IMR-90 (cell line): ENCODE data around the gene DPH7. TPM values are rescaled to one million over a fixed set of nuclear protein-coding genes. Genes with fewer than 3 reads are reported as not detected.
"Not testable (repeated sequence)": the region's sequence is repeated elsewhere in the genome, so short reads cannot be mapped to it uniquely, and the experiment has no call there.

ENCODE experiments used
- ATAC-seq: fragments of 200-7000 bp; cut with Tn5 transposase; 2 replicates; pipeline ENCODE4 v1.9.1; 2020; ENCODE audit warnings: low read depth, mild to moderate bottlenecking, moderate library complexity
- BruUV-seq: library from RNA; stranded (reverse); fragments of 400-500 nt; replicated peaks from 2 replicates; lab custom pipeline; 2021; lab: Mats Ljungman, UMichigan
- CTCF ChIA-PET: fragments of 300-600 bp; formaldehyde crosslinking; extraction: SDS; loops from one replicate; lab custom pipeline; 2021; ENCODE audit warnings: antibody characterized with exemption; lab: Yijun Ruan, JAX
- POLR2A ChIA-PET: fragments of 300-600 bp; sonication (Branson Sonifier 250); formaldehyde crosslinking; loops from one replicate; lab custom pipeline; 2022; ENCODE audit warnings: antibody characterized with exemption; ENCODE audit not compliant: unreplicated experiment; lab: Charles Lee
- DNase-seq: peaks from one replicate; pipeline ENCODE4 v3.0.0; 2013
- H2AFZ ChIP-seq: replicated peaks from 2 replicates; pipeline ENCODE3; 2013; ENCODE audit warnings: low read length, mild to moderate bottlenecking; ENCODE audit not compliant: poor library complexity
- H2AK5ac ChIP-seq: 2 replicates; pipeline ENCODE4 v1.6.1; 2013; ENCODE audit warnings: low read depth, low read length, inconsistent platforms
- H2AK9ac ChIP-seq: replicated peaks from 2 replicates; pipeline ENCODE3; 2013; ENCODE audit warnings: mild to moderate bottlenecking, low read depth, low read length, moderate library complexity; ENCODE audit not compliant: poor library complexity
- H2BK120ac ChIP-seq: 2 replicates; pipeline ENCODE4 v1.6.1; 2013; ENCODE audit warnings: low read depth, low read length, inconsistent platforms
- H2BK15ac ChIP-seq: 3 replicates; pipeline ENCODE4 v1.6.1; 2013; ENCODE audit warnings: low read depth, low read length, inconsistent platforms
- H2BK20ac ChIP-seq: 2 replicates; pipeline ENCODE4 v1.6.1; 2013; ENCODE audit warnings: low read depth, mild to moderate bottlenecking, inconsistent platforms, low read length, moderate library complexity
- H2BK5ac ChIP-seq: 2 replicates; pipeline ENCODE4 v1.6.1; 2013; ENCODE audit warnings: mild to moderate bottlenecking, low read depth, low read length, inconsistent platforms; ENCODE audit not compliant: poor library complexity, severe bottlenecking
- H3K14ac ChIP-seq: replicated peaks from 2 replicates; pipeline ENCODE4 v1.6.1; 2013; ENCODE audit warnings: low read depth, low read length, inconsistent platforms
- H3K18ac ChIP-seq: 2 replicates; pipeline ENCODE4 v1.6.1; 2013; ENCODE audit warnings: low read depth, low read length, control low read depth
- H3K23ac ChIP-seq: 2 replicates; pipeline ENCODE4 v1.6.1; 2013; ENCODE audit warnings: low read depth, low read length, inconsistent platforms
- H3K27ac ChIP-seq: 2 replicates; pipeline ENCODE4 v1.5.1; 2013; ENCODE audit warnings: mild to moderate bottlenecking, control low read depth, low read length; ENCODE audit not compliant: insufficient read depth
- H3K27me3 ChIP-seq: 2 replicates; pipeline ENCODE4 v1.6.1; 2013; ENCODE audit warnings: low read length; ENCODE audit not compliant: control insufficient read depth, insufficient read depth
- H3K36me3 ChIP-seq: 2 replicates; pipeline ENCODE4 v1.6.1; 2013; ENCODE audit warnings: low read length, mixed read lengths; ENCODE audit not compliant: control insufficient read depth, insufficient read depth
- H3K4ac ChIP-seq: 2 replicates; pipeline ENCODE4 v1.6.1; 2013; ENCODE audit warnings: low read depth, low read length, inconsistent platforms
- H3K4me1 ChIP-seq: 2 replicates; pipeline ENCODE4 v1.6.1; 2013; ENCODE audit warnings: low read length, mixed read lengths; ENCODE audit not compliant: control insufficient read depth, insufficient read depth
- H3K4me2 ChIP-seq: 2 replicates; pipeline ENCODE4 v1.6.1; 2013; ENCODE audit warnings: low read depth, mild to moderate bottlenecking, control low read depth, low read length, moderate library complexity
- H3K4me3 ChIP-seq: 2 replicates; pipeline ENCODE4 v1.5.1; 2013; ENCODE audit warnings: low read depth, mild to moderate bottlenecking, control low read depth, low read length, moderate library complexity; ENCODE audit not compliant: insufficient read depth
- H3K56ac ChIP-seq: 2 replicates; pipeline ENCODE4 v1.6.1; 2013; ENCODE audit warnings: low read length, inconsistent platforms; ENCODE audit not compliant: insufficient read depth; ENCODE audit errors: extremely low read depth
- H3K79me1 ChIP-seq, 2 experiments: 2 replicates each; pipeline ENCODE4 v1.6.1; 2013; ENCODE audit warnings: low read length in 2 of 2, inconsistent platforms in 1 of 2, low read depth in 1 of 2
- H3K9ac ChIP-seq: 2 replicates; pipeline ENCODE4 v1.6.1; 2013; ENCODE audit warnings: low read depth, low read length, control low read depth
- H3K9me1 ChIP-seq: 2 replicates; pipeline ENCODE4 v1.6.1; 2013; ENCODE audit warnings: low read length, inconsistent platforms; ENCODE audit not compliant: insufficient read depth
- H3K9me3 ChIP-seq: 2 replicates; pipeline ENCODE4 v1.6.1; 2013; ENCODE audit warnings: low read length; ENCODE audit not compliant: control insufficient read depth, insufficient read depth
- H4K20me1 ChIP-seq: 2 replicates; pipeline ENCODE4 v1.6.1; 2013; ENCODE audit warnings: low read length, inconsistent platforms; ENCODE audit not compliant: insufficient read depth
- H4K5ac ChIP-seq: 2 replicates; pipeline ENCODE4 v1.6.1; 2013; ENCODE audit warnings: mild to moderate bottlenecking, low read depth, low read length, control low read depth
- H4K8ac ChIP-seq, 2 experiments: 2 replicates each; pipeline ENCODE4 v1.6.1; 2013; ENCODE audit warnings: low read depth in 2 of 2, low read length in 2 of 2, control low read depth in 1 of 2, inconsistent platforms in 1 of 2
- H4K91ac ChIP-seq: 2 replicates; pipeline ENCODE4 v1.6.1; 2013; ENCODE audit warnings: low read depth, low read length, inconsistent platforms; ENCODE audit not compliant: insufficient read depth
- WGBS, 2 experiments: methylation state at CpG; one replicate each; pipeline versions ENCODE4 v1.1.5 to v1.1.7; 2013; ENCODE audit warnings: missing lambda C conversion rate in 2 of 2; ENCODE audit not compliant: insufficient read length in 1 of 2; ENCODE audit errors: extremely low coverage in 2 of 2; 5-methylcytosine and 5-hydroxymethylcytosine counted together
- dilution Hi-C: fragments of 300-500 bp; cut with HindIII; formaldehyde crosslinking; loops from one replicate; pipeline ENCODE4 v1.14.3; 2018; ENCODE audit warnings: low sequenced_read_pairs; ENCODE audit not compliant: unreplicated experiment
- in situ Hi-C: fragments of 300-500 bp; cut with MboI; formaldehyde crosslinking; loops from 3 replicates; pipeline ENCODE4 v1.14.3; 2019; ENCODE audit warnings: low sequenced_read_pairs, inconsistent platforms, mixed read lengths
- intact Hi-C: fragments of 100-400 bp; cut with micrococcal nuclease; formaldehyde crosslinking; loops from 2 replicates; pipeline ENCODE4 v1.10.0; 2022
- polyA plus RNA-seq, 3 experiments: library from polyadenylated mRNA; depleted of rRNA; stranded (reverse); fragments of >200 nt; gene quantifications; 2 replicates each; pipeline ENCODE4 v1.2.3, GENCODE V29; 2012; ENCODE audit warnings: low replicate concordance in 1 of 3
- total RNA-seq: library from RNA; depleted of rRNA; stranded (reverse); fragments of >200 nt; gene quantifications from 2 replicates; pipeline ENCODE4 v1.2.3, GENCODE V29; 2012

The DPH7 gene
- total and polyA plus RNA-seq, 2 of the 4 experiments (the other 2 are of a cell fraction), result 12.5 to 33.7 TPM

GRCh38 chr9:137511126-137511525 is 67.6 kb downstream of the DPH7 start:
- H3K4me1 ChIP-seq, in situ Hi-C loops, H2AK9ac ChIP-seq, H4K91ac ChIP-seq, H3K18ac ChIP-seq, H3K9me1 ChIP-seq, CTCF ChIA-PET, H2BK20ac ChIP-seq, H3K36me3 ChIP-seq, H4K5ac ChIP-seq, H2BK5ac ChIP-seq, H3K14ac ChIP-seq, H3K4me2 ChIP-seq, dilution Hi-C loops, DNase-seq, H3K9me3 ChIP-seq, H3K4ac ChIP-seq, H3K4me3 ChIP-seq, H2AFZ ChIP-seq, intact Hi-C loops, H2BK120ac ChIP-seq, H4K8ac ChIP-seq, POLR2A ChIA-PET, BruUV-seq, H2AK5ac ChIP-seq, H3K23ac ChIP-seq, ATAC-seq, H4K20me1 ChIP-seq, H3K56ac ChIP-seq, H3K27ac ChIP-seq, H3K9ac ChIP-seq, H3K27me3 ChIP-seq, H3K79me1 ChIP-seq, H2BK15ac ChIP-seq: not testable (repeated sequence)
- WGBS, 2 experiments, result 93% methylated on average over 20 of the region's 22 CpGs; no CpG with 5 or more reads in 1 of the 2 experiments
